Sigmoid colon (tissue), 4 donors: ENCODE data around the gene ARHGAP6.

Experiments
- EP300 ChIP-seq, 4 donors: sonication (generic); formaldehyde crosslinking; IDR thresholded peaks; one replicate each; pipeline ENCODE4 v1.6.1; 2017; ENCODE audit warnings: antibody characterized with exemption in 4 of 4
- POLR2A ChIP-seq, 2 donors: fragments of 450-650 bp; IDR thresholded peaks; one replicate each; pipeline ENCODE4 v1.6.1; 2016; ENCODE audit warnings: antibody characterized with exemption in 2 of 2, mild to moderate bottlenecking in 2 of 2, moderate library complexity in 2 of 2
- POLR2AphosphoS5 ChIP-seq, 4 donors: sonication (generic); formaldehyde crosslinking; IDR thresholded peaks; one replicate each; pipeline ENCODE4 v1.6.1; 2017; ENCODE audit warnings: antibody characterized with exemption in 4 of 4
- TF ChIP-seq, protein P1 (sequence below), 4 experiments: fragments of 450-650 bp in 3 of 4; fragments of 200-600 bp in 1 of 4; IDR thresholded peaks; one replicate each; pipeline ENCODE4 v1.5.1; 2016 to 2019; ENCODE audit warnings: antibody characterized with exemption in 4 of 4, mild to moderate bottlenecking in 3 of 4, moderate library complexity in 2 of 4

DNA sequence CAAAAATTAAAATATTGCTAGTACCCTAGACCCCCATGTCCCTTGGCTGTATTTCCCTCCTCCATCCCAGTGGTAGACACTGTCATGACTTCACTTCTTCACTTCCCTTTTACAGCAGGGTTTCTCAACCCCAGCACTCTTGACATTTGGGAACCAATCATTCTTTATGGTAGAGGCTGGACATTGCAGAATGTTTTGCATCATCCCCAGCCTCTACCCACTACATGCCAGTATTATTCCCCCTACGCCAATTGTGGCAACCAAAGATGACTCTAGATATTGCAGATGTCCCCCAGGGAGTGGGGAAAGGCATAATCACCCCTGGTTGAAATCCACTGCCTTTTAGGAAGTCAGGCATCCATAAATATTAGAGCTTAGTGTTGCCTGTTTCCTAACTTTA, 233.9 kb downstream of the ARHGAP6 start:
- TF ChIP-seq, protein P1, sequence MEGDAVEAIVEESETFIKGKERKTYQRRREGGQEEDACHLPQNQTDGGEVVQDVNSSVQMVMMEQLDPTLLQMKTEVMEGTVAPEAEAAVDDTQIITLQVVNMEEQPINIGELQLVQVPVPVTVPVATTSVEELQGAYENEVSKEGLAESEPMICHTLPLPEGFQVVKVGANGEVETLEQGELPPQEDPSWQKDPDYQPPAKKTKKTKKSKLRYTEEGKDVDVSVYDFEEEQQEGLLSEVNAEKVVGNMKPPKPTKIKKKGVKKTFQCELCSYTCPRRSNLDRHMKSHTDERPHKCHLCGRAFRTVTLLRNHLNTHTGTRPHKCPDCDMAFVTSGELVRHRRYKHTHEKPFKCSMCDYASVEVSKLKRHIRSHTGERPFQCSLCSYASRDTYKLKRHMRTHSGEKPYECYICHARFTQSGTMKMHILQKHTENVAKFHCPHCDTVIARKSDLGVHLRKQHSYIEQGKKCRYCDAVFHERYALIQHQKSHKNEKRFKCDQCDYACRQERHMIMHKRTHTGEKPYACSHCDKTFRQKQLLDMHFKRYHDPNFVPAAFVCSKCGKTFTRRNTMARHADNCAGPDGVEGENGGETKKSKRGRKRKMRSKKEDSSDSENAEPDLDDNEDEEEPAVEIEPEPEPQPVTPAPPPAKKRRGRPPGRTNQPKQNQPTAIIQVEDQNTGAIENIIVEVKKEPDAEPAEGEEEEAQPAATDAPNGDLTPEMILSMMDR (IDR thresholded peaks at IDR 0.05) = no peak
- TF ChIP-seq POLR2AphosphoS5 (IDR thresholded peaks at IDR 0.05) (no peak), POLR2A (IDR thresholded peaks at IDR 0.05) (no peak), EP300 (IDR thresholded peaks at IDR 0.05) (no peak)
